GM12873 (cell line): ENCODE data around the gene CXCR5.

ENCODE experiments used
- CTCF ChIP-seq: IDR thresholded peaks from 2 replicates; pipeline ENCODE4 v1.5.1; 2012; ENCODE audit warnings: low read depth, mild to moderate bottlenecking, moderate library complexity, low read length, control low read depth; ENCODE audit not compliant: insufficient read depth; ENCODE audit errors: missing control alignments

Gene CXCR5

GRCh38 chr11:118881228-118881627 lies 2.5 kb upstream of the CXCR5 start:
- TF ChIP-seq CTCF, result no peak

GRCh38 chr11:118882491-118882890 lies 1.2 kb upstream of the CXCR5 start:
- no peak for TF ChIP-seq CTCF

GRCh38 chr11:118883004-118883367 lies 706 bp upstream of the CXCR5 start:
- no peak for TF ChIP-seq CTCF

GRCh38 chr11:118884875-118885274 lies 1.2 kb downstream of the CXCR5 start:
- no peak for TF ChIP-seq CTCF

GRCh38 chr11:118885319-118885718 lies 1.6 kb downstream of the CXCR5 start:
- TF ChIP-seq CTCF, result no peak

GRCh38 chr11:118885831-118886565 lies 2.3 kb downstream of the CXCR5 start:
- no peak for TF ChIP-seq CTCF

- no peak for TF ChIP-seq CTCF
These were observed 3.0 kb downstream of the CXCR5 start for GRCh38 chr11:118886681-118887111.
